AG04449 (cell line): ENCODE data around the gene HOXA4.

Source experiments
- CTCF ChIA-PET: fragments of 350-600 bp; formaldehyde crosslinking; extraction: SDS; loops from one replicate; lab custom pipeline; 2021; ENCODE audit warnings: antibody characterized with exemption; lab: Yijun Ruan, JAX
- POLR2A ChIA-PET: fragments of 400-600, 350-600 bp; formaldehyde crosslinking; extraction: SDS; loops from one replicate; lab custom pipeline; 2020; ENCODE audit warnings: antibody characterized with exemption, inconsistent platforms; lab: Yijun Ruan, JAX
- DNase-seq: peaks from one replicate; pipeline ENCODE4 v3.0.0-alpha.2; 2010; ENCODE audit warnings: low read depth, low spot score
- H3K4me3 ChIP-seq: 2 replicates; pipeline ENCODE4 v1.5.1; 2011; ENCODE audit warnings: low read depth, mild to moderate bottlenecking, control low read depth, low read length
- CTCF ChIP-seq: IDR thresholded peaks from one replicate; pipeline ENCODE4 v1.5.1; 2011; ENCODE audit warnings: mild to moderate bottlenecking, moderate library complexity, low read length, control low read depth, inconsistent platforms; ENCODE audit not compliant: insufficient read depth; ENCODE audit errors: missing control alignments

The HOXA4 gene

GRCh38 chr7:27116962-27117886, 13.3 kb downstream of the HOXA4 start:
- TF ChIP-seq CTCF = no peak
- no peak overlapping the region for H3K4me3 ChIP-seq
- DNase-seq = no peak
- POLR2A ChIA-PET = interaction anchor here (0.6 kb wide), 1 partner anchor 18 kb away, joined by 3 read pairs; no protein-coding TSS in a partner anchor
- CTCF ChIA-PET = interaction anchor here (0.9 to 1.1 kb wide), 3 partner anchors 8 to 426 kb away, joined by 3 to 4 read pairs (median 3); no protein-coding TSS in a partner anchor

GRCh38 chr7:27116031-27116961, 14.3 kb downstream of the HOXA4 start:
- POLR2A ChIA-PET = interaction anchor here (0.6 kb wide), 1 partner anchor 17 kb away, joined by 3 read pairs; no protein-coding TSS in a partner anchor
- no peak for DNase-seq
- CTCF ChIA-PET = interaction anchor here (0.9 to 2.2 kb wide), 7 partner anchors 8 to 435 kb away, joined by 3 to 6 read pairs (median 3); no protein-coding TSS in a partner anchor
- H3K4me3 ChIP-seq = no peak overlapping the region
- no peak for TF ChIP-seq CTCF

- DNase-seq = no peak
- ChIA-PET CTCF (interaction anchor here (0.8 to 2.2 kb wide), 6 partner anchors 11 to 434 kb away, joined by 3 to 6 read pairs (median 4); no protein-coding TSS in a partner anchor), POLR2A (no interaction called here)
- no peak overlapping the region for H3K4me3 ChIP-seq
- no peak for TF ChIP-seq CTCF
Measured at GRCh38 chr7:27115221-27116026, 15.1 kb downstream of the HOXA4 start.

GRCh38 chr7:27114881-27115220, 15.7 kb downstream of the HOXA4 start:
- H3K4me3 ChIP-seq = no peak overlapping the region
- DNase-seq = no peak
- no peak for TF ChIP-seq CTCF
- ChIA-PET POLR2A (no interaction called here), CTCF (interaction anchor here (0.8 to 2.2 kb wide), 6 partner anchors 12 to 433 kb away, joined by 3 to 6 read pairs (median 3); no protein-coding TSS in a partner anchor)

GRCh38 chr7:27113991-27114769, 16.4 kb downstream of the HOXA4 start:
- no peak for DNase-seq
- peak overlapping the region; percentile 40 for H3K4me3 ChIP-seq
- POLR2A ChIA-PET = no interaction called here
- CTCF ChIA-PET = interaction anchor here (0.9 to 2.2 kb wide), 2 partner anchors 20 to 48 kb away, joined by 3 to 6 read pairs; no protein-coding TSS in a partner anchor
- TF ChIP-seq CTCF = no peak
